GM12878 (cell line): ENCODE measurements around the gene MIEF1. TPM values are rescaled to one million over a fixed set of nuclear protein-coding genes. Genes with fewer than 3 reads are reported as not detected.

Source experiments
- ATAC-seq: fragments of 200-7000 bp; cut with Tn5 transposase; 3 replicates; pipeline ENCODE4 v1.9.1; 2020; ENCODE audit warnings: mild to moderate bottlenecking, moderate library complexity
- BruUV-seq: library from RNA; stranded (reverse); fragments of 400-500 nt; replicated peaks from 2 replicates; lab custom pipeline; 2021; lab: Mats Ljungman, UMichigan
- CTCF ChIA-PET: fragments of 300-600 bp; sonication (Branson Sonifier 250); formaldehyde crosslinking; extraction: SDS; loops from one replicate; lab custom pipeline; 2021; ENCODE audit warnings: inconsistent platforms; lab: Yijun Ruan, JAX
- POLR2A ChIA-PET: fragments of 350-600 bp; formaldehyde crosslinking; extraction: SDS; loops from one replicate; lab custom pipeline; 2021; ENCODE audit warnings: inconsistent platforms; lab: Charles Lee
- RAD21 ChIA-PET: fragments of 300-600 bp; sonication (Branson Sonifier 250); formaldehyde crosslinking; loops from one replicate; lab custom pipeline; 2023; ENCODE audit warnings: antibody characterized with exemption; ENCODE audit not compliant: unreplicated experiment; lab: Charles Lee
- SMC1A ChIA-PET: fragments of 300-600 bp; sonication (Branson Sonifier 250); formaldehyde crosslinking; loops from one replicate; lab custom pipeline; 2023; ENCODE audit not compliant: unreplicated experiment, uncharacterized antibody; lab: Charles Lee
- DNase-seq: peaks from one replicate; pipeline ENCODE4 v3.0.0-alpha.2; 2011; ENCODE audit warnings: low read depth, low spot score
- FAIRE-seq: peaks from 3 replicates; lab custom pipeline; 2011; peaks lifted over from hg19 to GRCh38; lab: Jason Lieb, UNC
- H2AFZ ChIP-seq: 2 replicates; pipeline ENCODE4 v1.6.0; 2011; ENCODE audit warnings: low read depth, low read length, control low read depth; ENCODE audit not compliant: control insufficient read depth
- H3K27ac ChIP-seq: 2 replicates; pipeline ENCODE4 v1.5.1; 2011; ENCODE audit warnings: control low read depth; ENCODE audit not compliant: control insufficient read depth, insufficient read depth
- H3K27me3 ChIP-seq, 2 experiments: replicated peaks in 1 of 2; 2 replicates each; pipeline versions ENCODE4 v1.6.0 to v1.6.1; 2011; ENCODE audit warnings: low read length in 1 of 2; ENCODE audit not compliant: control insufficient read depth in 2 of 2, insufficient read depth in 2 of 2
- H3K36me3 ChIP-seq, 2 experiments: 2 replicates each; pipeline ENCODE4 v1.5.1; 2011; ENCODE audit warnings: low read length in 1 of 2; ENCODE audit not compliant: control insufficient read depth in 2 of 2, insufficient read depth in 2 of 2
- H3K4me1 ChIP-seq: 2 replicates; pipeline ENCODE4 v1.6.1; 2011; ENCODE audit warnings: mild to moderate bottlenecking, low read length, moderate library complexity, mixed read lengths; ENCODE audit not compliant: control insufficient read depth, insufficient read depth
- H3K4me2 ChIP-seq: 2 replicates; pipeline ENCODE4 v1.6.0; 2011; ENCODE audit warnings: control low read depth; ENCODE audit not compliant: control insufficient read depth, insufficient read depth
- H3K4me3 ChIP-seq: fragments of 200-600 bp; sonication (generic); 2 replicates; pipeline ENCODE4 v1.5.1; 2016
- H3K79me2 ChIP-seq: 2 replicates; pipeline ENCODE4 v1.6.0; 2011; ENCODE audit warnings: low read length; ENCODE audit not compliant: control insufficient read depth, insufficient read depth
- H3K9ac ChIP-seq: 2 replicates; pipeline ENCODE4 v1.8.0; 2011; ENCODE audit warnings: low read length, control low read depth, mixed read lengths; ENCODE audit not compliant: control insufficient read depth, insufficient read depth
- H3K9me3 ChIP-seq: replicated peaks from 3 replicates; pipeline ENCODE4 v1.5.1; 2011; ENCODE audit warnings: mild to moderate bottlenecking, low read length; ENCODE audit not compliant: control insufficient read depth, insufficient read depth
- H4K20me1 ChIP-seq: 2 replicates; pipeline ENCODE4 v1.6.0; 2011; ENCODE audit not compliant: control insufficient read depth, insufficient read depth
- BACH1 ChIP-seq: fragments of 450-650 bp; IDR thresholded peaks from 2 replicates; pipeline ENCODE4 v1.6.1; 2017; ENCODE audit warnings: mild to moderate bottlenecking, borderline replicate concordance
- EED ChIP-seq: sonication (generic); IDR thresholded peaks from 2 replicates; pipeline ENCODE4 v1.6.1; 2016; ENCODE audit warnings: antibody characterized with exemption, low read depth
- FOXM1 ChIP-seq: IDR thresholded peaks from 2 replicates; pipeline ENCODE4 v1.6.1; 2012; ENCODE audit warnings: low read depth, mild to moderate bottlenecking, inconsistent platforms, low read length, moderate library complexity
- KDM1A ChIP-seq: fragments of 200-600 bp; sonication (generic); IDR thresholded peaks from 2 replicates; pipeline ENCODE4 v1.6.1; 2016; ENCODE audit warnings: borderline replicate concordance
- KLF5 ChIP-seq: fragments of 450-650 bp; IDR thresholded peaks from 2 replicates; pipeline ENCODE4 v1.6.1; 2014; ENCODE audit warnings: mild to moderate bottlenecking; ENCODE audit not compliant: partially characterized antibody
- LARP7 ChIP-seq: fragments of 450-650 bp; IDR thresholded peaks from 2 replicates; pipeline ENCODE4 v1.6.1; 2017; ENCODE audit warnings: mild to moderate bottlenecking
- MTA3 ChIP-seq: IDR thresholded peaks from 2 replicates; pipeline ENCODE4 v1.6.1; 2012; ENCODE audit warnings: low read length, inconsistent platforms, borderline replicate concordance
- MXI1 ChIP-seq: fragments of 150-350 bp; IDR thresholded peaks from 2 replicates; pipeline ENCODE4 v1.6.1; 2011; ENCODE audit warnings: low read depth, mild to moderate bottlenecking, inconsistent platforms, low read length, improper control_type of control experiment
- MYC ChIP-seq: IDR thresholded peaks from 2 replicates; pipeline ENCODE4 v1.6.1; 2011; ENCODE audit warnings: mild to moderate bottlenecking, low read length, moderate library complexity, inconsistent platforms; ENCODE audit not compliant: insufficient read depth, insufficient replicate concordance, insufficient read length, severe bottlenecking
- NR2C2 ChIP-seq: IDR thresholded peaks from 2 replicates; pipeline ENCODE4 v1.6.1; 2011; ENCODE audit warnings: borderline replicate concordance, low read depth; ENCODE audit not compliant: control insufficient read depth, insufficient read length
- SREBF2 ChIP-seq: IDR thresholded peaks from 2 replicates; pipeline ENCODE4 v1.6.1; 2012; ENCODE audit warnings: mild to moderate bottlenecking, low read length
- STAT1 ChIP-seq: fragments of 450-650 bp; conservative IDR thresholded peaks from 2 replicates; pipeline ENCODE4 v1.6.1; 2014; ENCODE audit warnings: antibody characterized with exemption, mild to moderate bottlenecking
- TAF1 ChIP-seq: IDR thresholded peaks from 2 replicates; pipeline ENCODE4 v1.6.1; 2011; ENCODE audit warnings: mild to moderate bottlenecking, low read depth, low read length, borderline replicate concordance
- ZZZ3 ChIP-seq: IDR thresholded peaks from 2 replicates; pipeline ENCODE4 v1.6.1; 2011; ENCODE audit warnings: low read depth; ENCODE audit not compliant: control insufficient read depth, insufficient read length
- WGBS: methylation state at CpG from one replicate; pipeline ENCODE4 v1.1.6; 2016; ENCODE audit warnings: low lambda C conversion rate; ENCODE audit not compliant: insufficient replicate concordance, insufficient coverage; ENCODE audit errors: missing lambda C conversion rate; 5-methylcytosine and 5-hydroxymethylcytosine counted together
- in situ Hi-C: fragments of 300-500 bp; cut with MboI; formaldehyde crosslinking; loops from 9 replicates; pipeline ENCODE4 v1.14.3; 2018; ENCODE audit warnings: mixed read lengths
- intact Hi-C: fragments of 100-400 bp; cut with micrococcal nuclease; formaldehyde crosslinking; loops from one replicate; pipeline ENCODE4 v1.14.2; 2022; ENCODE audit not compliant: unreplicated experiment
- polyA plus RNA-seq, 11 experiments: library from polyadenylated mRNA; depleted of rRNA in 4 of 11; unstranded in 6 of 11; stranded (reverse) in 5 of 11; fragments of >200 nt; fragmentation: Nextera tagmentation in 4 of 11; fragmentation: Illumina TruSeq in 1 of 11; extraction: Ambion mirVana in 4 of 11; extraction: Trizol in 1 of 11; gene quantifications; 1 replicate in 1 of 11; 2 replicates in 10 of 11; pipeline versions ENCODE4 v1.2.1 to v1.2.3, GENCODE V29; 2011 to 2016; ENCODE audit warnings: inconsistent platforms in 2 of 11, missing spikeins in 2 of 11, low read depth in 1 of 11
- total RNA-seq, 4 experiments: library from RNA; depleted of rRNA in 3 of 4; stranded (reverse); fragments of >200 nt in 3 of 4; fragmentation: Illumina TruSeq in 1 of 4; extraction: Trizol in 1 of 4; gene quantifications; 2 replicates each; pipeline versions ENCODE4 v1.2.1 to v1.2.3, GENCODE V29; 2013 to 2021

The MIEF1 gene
- total and polyA plus RNA-seq, 10 of the 15 experiments (the other 5 are each of a cell fraction or from before 2014, with no cell fraction given) = 12.4 to 52.3 (median 29.3) TPM

- no peaks in the 10 kb centered on the region for H4K20me1 ChIP-seq
- H3K79me2 ChIP-seq = peaks cover 2% of the 10 kb centered on the region; the same call in 1 of the 2 replicates
- ATAC-seq = no peak; the same call in 2 of the 3 replicates
- FAIRE-seq = no peak
- no peaks in the 10 kb centered on the region for H3K27me3 ChIP-seq
- H2AFZ ChIP-seq = no peak overlapping the region
- H3K4me2 ChIP-seq = peak overlapping the region; percentile 44; the same call in 1 of the 2 replicates
- no peak for DNase-seq
- H3K27ac ChIP-seq = no peak overlapping the region
- ChIA-PET POLR2A (interaction anchor here (0.5 to 1.3 kb wide), 3 partner anchors 18 to 671 kb away, joined by 3 to 7 read pairs (median 3); no protein-coding TSS in a partner anchor), SMC1A (interaction anchor here (0.9 to 2.2 kb wide), 5 partner anchors 16 to 43 kb away, joined by 3 to 9 read pairs (median 3); no protein-coding TSS in a partner anchor), RAD21 (interaction anchor here (0.8 to 1.9 kb wide), 6 partner anchors 15 to 171 kb away, joined by 3 to 8 read pairs (median 3); partner anchors contain the start of gene RPL3), CTCF (interaction anchor here (0.8 to 15.7 kb wide), 7 partner anchors 18 to 90 kb away, joined by 3 to 372 read pairs (median 4); partner anchors contain the start of genes ATF4, RPS19BP1 and TAB1)
- H3K4me3 ChIP-seq = no peak overlapping the region
- H3K9ac ChIP-seq = no peak overlapping the region
- TF ChIP-seq FOXM1 = no peak
- TF ChIP-seq LARP7 = no peak
- TF ChIP-seq TAF1 = no peak
- TF ChIP-seq MYC = no peak
- no peak for TF ChIP-seq MXI1
- no peak for TF ChIP-seq EED
- TF ChIP-seq STAT1 = no peak
- TF ChIP-seq NR2C2 = no peak
- TF ChIP-seq BACH1 = no peak
- TF ChIP-seq SREBF2 = no peak
- TF ChIP-seq ZZZ3 = no peak
- TF ChIP-seq KDM1A = no peak
- no peak for TF ChIP-seq MTA3
- TF ChIP-seq KLF5 = no peak
- BruUV-seq = TSS peak; percentile 42
- H3K4me1 ChIP-seq = peaks cover 7% of the 10 kb centered on the region; the same call in 1 of the 2 replicates
- in situ Hi-C loops = loop anchor here (5.0 kb wide), 1 partner anchor 553 kb away; no protein-coding TSS in a partner anchor
- H3K9me3 ChIP-seq = no peaks in the 10 kb centered on the region
- 75% methylated on average over 17 of the region's 17 CpGs for WGBS
- peaks cover 3 to 25% of the 10 kb centered on the region in 2 experiments for H3K36me3 ChIP-seq
- intact Hi-C loops = loop anchor here (5.0 kb wide), 1 partner anchor 548 kb away; no protein-coding TSS in a partner anchor
Measured at GRCh38 chr22:39489094-39490068, 12.7 kb upstream of the MIEF1 start.
